ENCODE data around the gene LKAAEAR1.

Gene LKAAEAR1

GRCh38 chr20:64076061-64076997, 7.9 kb downstream of the LKAAEAR1 start:
- no peak for TF ChIP-seq CTCF (IDR thresholded peaks at IDR 0.05; ENCODE audit: insufficient read depth, low read depth, low read length, missing control alignments)
- H3K4me3 ChIP-seq (ENCODE audit: low read length): no peak overlapping the region

GRCh38 chr20:64075556-64075955, 8.6 kb downstream of the LKAAEAR1 start:
- DNase-seq (ENCODE audit: low read depth): no peak
- no peak for TF ChIP-seq CTCF (IDR thresholded peaks at IDR 0.05; ENCODE audit: insufficient read depth, low read depth, low read length, missing control alignments)
- no peak overlapping the region for H3K4me3 ChIP-seq (ENCODE audit: low read length)

More at GRCh38 chr20:64076061-64076997, 7.9 kb downstream of the LKAAEAR1 start:
- DNase-seq (ENCODE audit: low read depth): no peak

GRCh38 chr20:64074963-64075362, 9.2 kb downstream of the LKAAEAR1 start:
- TF ChIP-seq CTCF (IDR thresholded peaks at IDR 0.05; ENCODE audit: insufficient read depth, low read depth, low read length, missing control alignments): no peak
- no peak for DNase-seq (ENCODE audit: low read depth)
- no peak overlapping the region for H3K4me3 ChIP-seq (ENCODE audit: low read length)

GRCh38 chr20:64074184-64074789, 9.9 kb downstream of the LKAAEAR1 start:
- H3K4me3 ChIP-seq (ENCODE audit: low read length): no peak overlapping the region
- TF ChIP-seq CTCF (IDR thresholded peaks at IDR 0.05; ENCODE audit: insufficient read depth, low read depth, low read length, missing control alignments): no peak
- no peak for DNase-seq (ENCODE audit: low read depth)

- no peak for DNase-seq (ENCODE audit: low read depth)
- H3K4me3 ChIP-seq (ENCODE audit: low read length): no peak overlapping the region
- TF ChIP-seq CTCF (IDR thresholded peaks at IDR 0.05; ENCODE audit: insufficient read depth, low read depth, low read length, missing control alignments): no peak
Measured at GRCh38 chr20:64073476-64074183, 10.6 kb downstream of the LKAAEAR1 start.

- DNase-seq (ENCODE audit: low read depth): no peak
- no peak overlapping the region for H3K4me3 ChIP-seq (ENCODE audit: low read length)
- TF ChIP-seq CTCF (IDR thresholded peaks at IDR 0.05; ENCODE audit: insufficient read depth, low read depth, low read length, missing control alignments): no peak
Measured at GRCh38 chr20:64072498-64073063, 11.6 kb downstream of the LKAAEAR1 start.

All from epithelial cell of esophagus (primary cell).